ENCODE data around the gene IFIT1.

DNA sequence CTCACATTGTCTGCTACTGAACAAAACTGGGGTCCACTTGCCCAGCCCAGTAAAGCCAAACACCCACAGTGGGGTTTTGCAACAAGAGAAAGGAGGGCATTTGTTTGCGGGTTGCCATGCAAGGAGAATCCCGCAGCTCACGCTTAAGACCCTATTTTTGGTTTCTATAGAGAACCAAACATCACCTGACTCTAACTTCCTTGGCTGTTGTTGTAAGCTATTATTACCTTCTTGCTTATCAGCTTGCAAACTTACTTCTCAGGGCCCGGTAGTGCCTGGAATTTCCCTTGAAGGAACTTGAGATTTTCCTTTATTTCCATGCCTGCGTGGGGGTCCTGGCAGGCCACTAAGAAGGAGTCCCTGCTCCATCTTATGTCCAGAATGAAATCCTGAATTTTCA is 43.9 kb upstream of the IFIT1 start:
- TF ChIP-seq POLR2A (IDR thresholded peaks at IDR 0.05; ENCODE audit: low read depth, low read length) (no peak), TAF1 (IDR thresholded peaks at IDR 0.05; ENCODE audit: borderline replicate concordance, low read depth, low read length) (no peak), POLR2AphosphoS5 (IDR thresholded peaks at IDR 0.05; ENCODE audit: low read depth, low read length) (no peak)

All from GM12892 (cell line).